MCF 10A (cell line): Measurements from ENCODE around the gene TCEANC2. TPM values are rescaled to one million over a fixed set of nuclear protein-coding genes. Genes with fewer than 3 reads are reported as not detected.

Source experiments
- BruUV-seq: library from RNA; stranded (reverse); fragments of 400-500 nt; replicated peaks from 2 replicates; lab custom pipeline; 2021; lab: Mats Ljungman, UMichigan
- CTCF ChIA-PET: fragments of 300-600 bp; sonication (Branson Sonifier 250); formaldehyde crosslinking; extraction: SDS; loops from one replicate; lab custom pipeline; 2021; ENCODE audit warnings: antibody characterized with exemption, inconsistent platforms; lab: Yijun Ruan, JAX
- POLR2A ChIA-PET: fragments of 300-600, 350-650 bp; sonication (Branson Sonifier 250); formaldehyde crosslinking; extraction: SDS; loops from one replicate; lab custom pipeline; 2020; ENCODE audit warnings: antibody characterized with exemption, inconsistent platforms; lab: Yijun Ruan, JAX
- DNase-seq: peaks from one replicate; pipeline ENCODE4 v3.0.0-alpha.2; 2018; ENCODE audit not compliant: unreplicated experiment
- H3K27ac Mint-ChIP-seq: one replicate; pipeline ENCODE4 v1.8.0; 2022; ENCODE audit warnings: mild to moderate bottlenecking, low read depth, mixed read lengths; ENCODE audit not compliant: unreplicated experiment
- H3K27me3 Mint-ChIP-seq: one replicate; pipeline ENCODE4 v1.8.0; 2022; ENCODE audit warnings: mixed read lengths; ENCODE audit not compliant: insufficient read depth, unreplicated experiment
- H3K36me3 Mint-ChIP-seq: one replicate; pipeline ENCODE4 v1.8.0; 2022; ENCODE audit warnings: mild to moderate bottlenecking, moderate library complexity, mixed read lengths; ENCODE audit not compliant: insufficient read depth, unreplicated experiment
- H3K4me1 Mint-ChIP-seq: one replicate; pipeline ENCODE4 v1.8.0; 2022; ENCODE audit warnings: mixed read lengths; ENCODE audit not compliant: insufficient read depth, unreplicated experiment
- H3K4me3 Mint-ChIP-seq: one replicate; pipeline ENCODE4 v1.8.0; 2022; ENCODE audit warnings: mild to moderate bottlenecking, moderate library complexity, mixed read lengths; ENCODE audit not compliant: unreplicated experiment
- H3K9me3 Mint-ChIP-seq: one replicate; pipeline ENCODE4 v1.8.0; 2022; ENCODE audit warnings: mixed read lengths; ENCODE audit not compliant: unreplicated experiment
- CTCF ChIP-seq: fragments of 200-600 bp; IDR thresholded peaks from one replicate; pipeline ENCODE4 v1.8.0; 2022; ENCODE audit warnings: antibody characterized with exemption, mild to moderate bottlenecking; ENCODE audit not compliant: unreplicated experiment
- intact Hi-C: fragments of 100-400 bp; cut with micrococcal nuclease; formaldehyde crosslinking; loops from 2 replicates; pipeline ENCODE4 v1.14.1; 2022
- total RNA-seq: library from RNA; stranded (reverse); gene quantifications from 2 replicates; pipeline ENCODE4 v1.2.3, GENCODE V29; 2022

The TCEANC2 gene
- total RNA-seq, 1 experiment from 2014 or later, result 3.6 TPM

DNA sequence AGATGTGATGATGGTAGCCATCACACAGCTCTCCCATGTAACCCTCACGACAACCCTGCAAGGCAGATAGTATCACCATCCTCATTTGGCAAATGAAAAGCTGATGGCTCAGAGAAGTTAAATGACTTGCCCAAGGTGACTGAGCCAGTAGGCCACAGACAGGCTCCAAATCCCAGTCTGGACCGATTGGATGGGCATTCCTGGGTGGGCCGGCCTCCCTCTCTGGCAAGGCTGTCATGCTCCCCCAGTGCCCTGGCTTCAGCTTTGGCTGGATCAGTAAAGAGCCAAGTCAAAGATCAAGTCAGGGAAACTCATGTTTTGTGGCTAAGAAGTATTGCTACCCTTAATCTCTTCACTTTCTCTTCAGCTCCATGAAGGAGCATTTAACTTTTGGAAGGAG, 58.2 kb downstream of the TCEANC2 start:
- POLR2A ChIA-PET, result interaction anchor here (0.6 to 1.3 kb wide), 2 partner anchors 10 to 448 kb away, joined by 3 to 4 read pairs; no protein-coding TSS in a partner anchor
- BruUV-seq, result no TSS peak
- CTCF ChIA-PET, result interaction anchor here (0.5 to 0.9 kb wide), 3 partner anchors 9 to 302 kb away, joined by 3 to 4 read pairs (median 3); no protein-coding TSS in a partner anchor

GRCh38 chr1:54112027-54112426, 58.6 kb downstream of the TCEANC2 start:
- POLR2A ChIA-PET, result interaction anchor here (1.3 kb wide), 1 partner anchor 9 kb away, joined by 4 read pairs; no protein-coding TSS in a partner anchor
- no peak overlapping the region for H3K4me3 Mint-ChIP-seq
- intact Hi-C loops, result loop anchor here (10.0 kb wide), 1 partner anchor 163 kb away; no protein-coding TSS in a partner anchor
- no peaks in the 10 kb centered on the region for H3K27me3 Mint-ChIP-seq
- CTCF ChIA-PET, result interaction anchor here (0.6 to 1.1 kb wide), 2 partner anchors 10 to 301 kb away, joined by 3 read pairs; no protein-coding TSS in a partner anchor
- H3K27ac Mint-ChIP-seq, result no peak overlapping the region
- H3K9me3 Mint-ChIP-seq, result no peaks in the 10 kb centered on the region
- TF ChIP-seq CTCF, result no peak
- DNase-seq, result no peak
- H3K36me3 Mint-ChIP-seq, result no peaks in the 10 kb centered on the region
- no peaks in the 10 kb centered on the region for H3K4me1 Mint-ChIP-seq
- no TSS peak for BruUV-seq

More for the DNA sequence above, 58.2 kb downstream of the TCEANC2 start:
- Mint-ChIP-seq H3K27ac (no peak overlapping the region), H3K27me3 (no peaks in the 10 kb centered on the region), H3K9me3 (no peaks in the 10 kb centered on the region), H3K4me1 (no peaks in the 10 kb centered on the region), H3K36me3 (no peaks in the 10 kb centered on the region), H3K4me3 (no peak overlapping the region)
- DNase-seq, result no peak
- TF ChIP-seq CTCF, result no peak
- intact Hi-C loops, result loop anchor here (10.0 kb wide), 1 partner anchor 163 kb away; no protein-coding TSS in a partner anchor

GRCh38 chr1:54112705-54113368, 59.4 kb downstream of the TCEANC2 start:
- no peaks in the 10 kb centered on the region for H3K9me3 Mint-ChIP-seq
- BruUV-seq, result no TSS peak

More at GRCh38 chr1:54112705-54113368, 59.4 kb downstream of the TCEANC2 start:
- Mint-ChIP-seq H3K27me3 (no peaks in the 10 kb centered on the region), H3K36me3 (no peaks in the 10 kb centered on the region), H3K4me3 (no peak overlapping the region), H3K27ac (no peak overlapping the region), H3K4me1 (no peaks in the 10 kb centered on the region)
- ChIA-PET CTCF (interaction anchor here (0.6 to 1.1 kb wide), 5 partner anchors 10 to 357 kb away, joined by 3 to 5 read pairs (median 3); no protein-coding TSS in a partner anchor), POLR2A (interaction anchor here (0.6 to 0.7 kb wide), 2 partner anchors 25 to 188 kb away, joined by 3 to 5 read pairs; no protein-coding TSS in a partner anchor)
- no peak for TF ChIP-seq CTCF
- intact Hi-C loops, result loop anchor here (10.0 kb wide), 1 partner anchor 162 kb away; no protein-coding TSS in a partner anchor
- DNase-seq, result no peak
